Measurements from ENCODE around the gene FAM53B. TPM values are rescaled to one million over a fixed set of nuclear protein-coding genes. Genes with fewer than 3 reads are reported as not detected.

FAM53B gene
- total RNA-seq, 4 donors from 2014 or later = 41.0 to 110 (median 50.0) TPM

DNA sequence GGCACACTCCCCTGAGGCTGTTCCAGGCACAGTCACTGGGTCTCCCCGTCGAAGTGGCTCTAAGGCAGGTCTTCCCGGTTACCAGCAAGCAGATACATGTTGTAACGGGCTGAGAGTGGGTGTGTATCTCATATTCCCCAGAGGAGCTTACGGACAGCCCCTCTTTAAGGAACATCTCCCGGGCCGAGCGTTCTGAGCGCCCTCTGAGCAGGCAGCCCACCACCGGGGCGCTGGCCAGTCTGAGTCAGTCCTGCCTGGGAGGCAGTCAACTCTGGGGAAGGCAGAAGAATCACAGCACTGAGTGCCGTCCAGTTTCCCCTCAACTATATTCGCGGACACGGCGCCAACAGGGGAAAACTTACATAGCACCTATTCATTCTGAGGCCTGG is 165.2 kb downstream of the FAM53B start:
- in situ Hi-C loops (cut with MboI; ENCODE audit: low pct_ligation_motif_present in 1 of 4, low pct_unique_long_range_greater_than_20kb in 1 of 4, low sequenced_read_pairs in 3 of 4) (no loop called here), intact Hi-C loops (cut with DNase I; ENCODE audit: low total_unique reads) (no loop called here)
- no peaks in the 10 kb centered on the region for H3K27me3 ChIP-seq
- WGBS, 2 donors (ENCODE audit: low coverage in 1 of 2) = 86% methylated on average over 16 of the region's 16 CpGs; no CpG with 5 or more reads in 1 of the 2 donors
- H3K4me3 ChIP-seq = no peak overlapping the region
- H3K9me3 ChIP-seq = no peaks in the 10 kb centered on the region
- no peaks in the 10 kb centered on the region for H3K4me1 ChIP-seq
- TF ChIP-seq, protein P1, sequence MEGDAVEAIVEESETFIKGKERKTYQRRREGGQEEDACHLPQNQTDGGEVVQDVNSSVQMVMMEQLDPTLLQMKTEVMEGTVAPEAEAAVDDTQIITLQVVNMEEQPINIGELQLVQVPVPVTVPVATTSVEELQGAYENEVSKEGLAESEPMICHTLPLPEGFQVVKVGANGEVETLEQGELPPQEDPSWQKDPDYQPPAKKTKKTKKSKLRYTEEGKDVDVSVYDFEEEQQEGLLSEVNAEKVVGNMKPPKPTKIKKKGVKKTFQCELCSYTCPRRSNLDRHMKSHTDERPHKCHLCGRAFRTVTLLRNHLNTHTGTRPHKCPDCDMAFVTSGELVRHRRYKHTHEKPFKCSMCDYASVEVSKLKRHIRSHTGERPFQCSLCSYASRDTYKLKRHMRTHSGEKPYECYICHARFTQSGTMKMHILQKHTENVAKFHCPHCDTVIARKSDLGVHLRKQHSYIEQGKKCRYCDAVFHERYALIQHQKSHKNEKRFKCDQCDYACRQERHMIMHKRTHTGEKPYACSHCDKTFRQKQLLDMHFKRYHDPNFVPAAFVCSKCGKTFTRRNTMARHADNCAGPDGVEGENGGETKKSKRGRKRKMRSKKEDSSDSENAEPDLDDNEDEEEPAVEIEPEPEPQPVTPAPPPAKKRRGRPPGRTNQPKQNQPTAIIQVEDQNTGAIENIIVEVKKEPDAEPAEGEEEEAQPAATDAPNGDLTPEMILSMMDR (IDR thresholded peaks at IDR 0.05) = no peak
- TF ChIP-seq POLR2AphosphoS5 (IDR thresholded peaks at IDR 0.05) (no peak), EP300 (IDR thresholded peaks at IDR 0.05; ENCODE audit: low read depth) (no peak), POLR2A (IDR thresholded peaks at IDR 0.05) (no peak)
- no peak for DNase-seq
- no peak overlapping the region for H3K27ac ChIP-seq
- H3K36me3 ChIP-seq = no peaks in the 10 kb centered on the region

DNA sequence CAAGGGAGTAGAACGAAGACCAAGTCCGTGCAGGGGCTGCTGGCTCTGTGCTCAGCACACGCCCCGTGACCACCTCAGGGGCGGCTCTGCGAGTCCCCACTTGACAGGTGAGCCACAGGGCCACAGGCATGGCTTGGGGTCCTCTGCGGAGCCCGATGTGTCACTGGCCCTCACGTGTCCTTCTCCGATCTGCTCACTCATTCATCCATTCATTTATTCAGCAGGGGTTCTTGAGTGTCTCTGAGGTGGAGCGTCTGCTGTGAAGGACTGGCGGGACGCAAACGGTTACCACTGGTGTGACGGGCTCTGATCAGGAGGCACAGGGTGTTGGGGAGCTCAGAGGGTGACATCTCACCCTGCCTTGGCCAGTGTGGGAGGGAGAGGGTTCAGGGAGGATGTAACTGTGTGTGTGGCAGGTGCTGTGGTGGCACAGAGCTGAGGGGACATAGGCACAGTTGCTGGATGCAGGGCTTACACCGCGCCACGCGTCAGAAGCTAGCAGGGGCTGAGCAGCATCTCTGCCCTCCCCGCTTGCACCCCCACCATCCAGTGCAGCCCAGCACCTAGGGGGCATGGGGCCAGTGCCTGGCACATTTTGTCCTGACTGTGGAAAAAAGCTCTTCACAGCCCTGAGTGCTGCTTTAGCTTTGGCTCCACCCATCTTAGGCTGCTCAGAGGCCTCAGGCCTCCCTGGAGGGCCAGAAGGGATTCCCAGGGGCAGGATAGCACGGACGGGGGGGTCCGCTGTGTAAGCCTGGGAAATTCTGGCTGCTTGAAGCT is 165.8 kb downstream of the FAM53B start:
- intact Hi-C loops (cut with DNase I; ENCODE audit: low total_unique reads) = no loop called here

DNA sequence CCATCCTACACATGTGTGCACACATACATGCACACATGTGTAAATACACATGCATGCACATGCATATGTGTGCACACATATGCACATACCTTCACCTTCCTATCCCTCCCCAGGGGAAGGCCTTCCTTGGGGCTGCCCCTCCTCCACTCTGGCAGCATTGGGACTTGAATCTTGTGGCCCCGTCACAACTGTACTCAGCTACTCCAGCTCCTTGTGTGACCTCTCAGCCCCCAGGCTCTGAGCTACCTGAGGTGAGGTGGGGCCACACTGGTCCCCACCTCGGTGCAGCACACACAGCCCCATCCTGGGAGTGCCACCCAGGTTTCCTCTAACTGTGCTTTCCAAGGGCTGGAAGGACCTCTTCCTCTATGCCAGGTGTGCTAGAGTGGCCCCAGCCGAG is 166.5 kb downstream of the FAM53B start:
- no peaks in the 10 kb centered on the region for H3K27me3 ChIP-seq
- H3K9me3 ChIP-seq = no peaks in the 10 kb centered on the region
- TF ChIP-seq, protein P1 (IDR thresholded peaks at IDR 0.05) = no peak
- TF ChIP-seq POLR2A (IDR thresholded peaks at IDR 0.05) (no peak), EP300 (IDR thresholded peaks at IDR 0.05; ENCODE audit: low read depth) (no peak), POLR2AphosphoS5 (IDR thresholded peaks at IDR 0.05) (no peak)
- H3K27ac ChIP-seq = no peak overlapping the region
- no peak for DNase-seq
- H3K4me1 ChIP-seq = no peaks in the 10 kb centered on the region
- intact Hi-C loops (cut with DNase I; ENCODE audit: low total_unique reads) = no loop called here
- no peak overlapping the region for H3K4me3 ChIP-seq
- WGBS, 2 donors (ENCODE audit: low coverage in 1 of 2) = 80 to 100% methylated on average over 2 to 3 of the region's 3 CpGs
- H3K36me3 ChIP-seq = no peaks in the 10 kb centered on the region
- in situ Hi-C loops (cut with MboI; ENCODE audit: low pct_ligation_motif_present in 1 of 4, low pct_unique_long_range_greater_than_20kb in 1 of 4, low sequenced_read_pairs in 3 of 4) = no loop called here

More for the DNA sequence above, 165.8 kb downstream of the FAM53B start:
- 93% methylated on average over 23 of the region's 23 CpGs; no CpG with 5 or more reads in 1 of the 2 donors for WGBS, 2 donors (ENCODE audit: low coverage in 1 of 2)
- TF ChIP-seq EP300 (IDR thresholded peaks at IDR 0.05; ENCODE audit: low read depth) (no peak), POLR2A (IDR thresholded peaks at IDR 0.05) (no peak), POLR2AphosphoS5 (IDR thresholded peaks at IDR 0.05) (no peak)
- TF ChIP-seq, protein P1 (IDR thresholded peaks at IDR 0.05) = no peak
- Histone ChIP-seq H3K27ac (no peak overlapping the region), H3K27me3 (no peaks in the 10 kb centered on the region), H3K4me1 (no peaks in the 10 kb centered on the region), H3K9me3 (no peaks in the 10 kb centered on the region), H3K4me3 (no peak overlapping the region), H3K36me3 (no peaks in the 10 kb centered on the region)
- in situ Hi-C loops (cut with MboI; ENCODE audit: low pct_ligation_motif_present in 1 of 4, low pct_unique_long_range_greater_than_20kb in 1 of 4, low sequenced_read_pairs in 3 of 4) = no loop called here
- DNase-seq = no peak

DNA sequence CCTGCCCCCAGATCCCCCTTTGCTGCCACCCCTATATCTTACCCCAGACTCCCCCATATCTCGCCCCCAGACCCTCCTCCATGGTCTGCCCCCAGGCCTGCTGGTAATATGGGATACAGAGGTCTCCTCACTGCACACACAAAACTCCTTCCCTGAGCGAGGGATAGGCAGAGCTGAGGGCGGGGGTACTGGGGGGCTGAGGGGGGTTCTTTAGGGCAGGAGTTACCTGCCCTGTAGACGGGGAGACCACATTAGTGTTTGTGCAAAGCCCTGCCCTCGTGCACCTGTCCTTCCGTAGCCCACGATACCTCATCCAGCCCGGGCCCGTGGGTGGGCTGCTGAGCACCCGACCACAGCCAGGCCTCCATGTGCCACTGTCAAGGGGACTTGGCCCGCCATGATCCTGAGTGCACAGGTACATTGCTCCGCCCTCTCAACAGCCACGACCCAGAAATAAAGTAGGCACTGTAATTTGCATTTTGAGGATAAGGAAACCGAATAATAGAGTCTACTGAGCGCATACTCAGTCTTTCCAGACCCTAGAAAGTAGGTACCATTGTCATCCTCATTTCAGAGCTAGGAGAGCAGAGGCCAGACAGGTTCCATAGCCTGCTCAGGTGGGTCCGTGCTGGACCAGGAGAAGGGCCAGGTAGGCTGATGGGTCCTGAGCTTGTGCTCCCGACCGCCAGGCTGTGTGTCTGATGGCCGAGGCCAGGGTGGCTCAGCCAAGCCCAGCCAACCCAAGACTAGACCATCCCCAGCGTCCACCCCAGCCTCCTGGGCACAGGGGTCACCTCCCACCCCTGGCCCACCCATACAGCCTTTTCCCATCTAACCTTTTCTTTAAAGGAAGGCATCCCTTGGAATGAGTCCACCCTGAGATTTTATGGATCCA is 167.4 kb downstream of the FAM53B start:
- H3K4me1 ChIP-seq = no peaks in the 10 kb centered on the region
- in situ Hi-C loops (cut with MboI; ENCODE audit: low pct_ligation_motif_present in 1 of 4, low pct_unique_long_range_greater_than_20kb in 1 of 4, low sequenced_read_pairs in 3 of 4) = no loop called here
- no peak overlapping the region for H3K4me3 ChIP-seq
- H3K36me3 ChIP-seq = no peaks in the 10 kb centered on the region
- intact Hi-C loops (cut with DNase I; ENCODE audit: low total_unique reads) = no loop called here
- TF ChIP-seq POLR2A (IDR thresholded peaks at IDR 0.05) = no peak
- TF ChIP-seq POLR2AphosphoS5 (IDR thresholded peaks at IDR 0.05) = no peak
- TF ChIP-seq EP300 (IDR thresholded peaks at IDR 0.05; ENCODE audit: low read depth) = no peak
- TF ChIP-seq, protein P1 (IDR thresholded peaks at IDR 0.05) = no peak
- WGBS, 2 donors (ENCODE audit: low coverage in 1 of 2) = 78% methylated on average over 20 of the region's 20 CpGs; no CpG with 5 or more reads in 1 of the 2 donors
- no peaks in the 10 kb centered on the region for H3K27me3 ChIP-seq
- H3K9me3 ChIP-seq = no peaks in the 10 kb centered on the region
- no peak for DNase-seq
- H3K27ac ChIP-seq = no peak overlapping the region
